ENCODE measurements around the gene NBPF11.
A peak's percentile ranks its signal among the peaks of the same experiment; 100 is the strongest.
"Not testable (repeated sequence)": the region's sequence is repeated elsewhere in the genome, so short reads cannot be mapped to it uniquely, and the experiment has no call there.

NBPF11 gene, protein sequence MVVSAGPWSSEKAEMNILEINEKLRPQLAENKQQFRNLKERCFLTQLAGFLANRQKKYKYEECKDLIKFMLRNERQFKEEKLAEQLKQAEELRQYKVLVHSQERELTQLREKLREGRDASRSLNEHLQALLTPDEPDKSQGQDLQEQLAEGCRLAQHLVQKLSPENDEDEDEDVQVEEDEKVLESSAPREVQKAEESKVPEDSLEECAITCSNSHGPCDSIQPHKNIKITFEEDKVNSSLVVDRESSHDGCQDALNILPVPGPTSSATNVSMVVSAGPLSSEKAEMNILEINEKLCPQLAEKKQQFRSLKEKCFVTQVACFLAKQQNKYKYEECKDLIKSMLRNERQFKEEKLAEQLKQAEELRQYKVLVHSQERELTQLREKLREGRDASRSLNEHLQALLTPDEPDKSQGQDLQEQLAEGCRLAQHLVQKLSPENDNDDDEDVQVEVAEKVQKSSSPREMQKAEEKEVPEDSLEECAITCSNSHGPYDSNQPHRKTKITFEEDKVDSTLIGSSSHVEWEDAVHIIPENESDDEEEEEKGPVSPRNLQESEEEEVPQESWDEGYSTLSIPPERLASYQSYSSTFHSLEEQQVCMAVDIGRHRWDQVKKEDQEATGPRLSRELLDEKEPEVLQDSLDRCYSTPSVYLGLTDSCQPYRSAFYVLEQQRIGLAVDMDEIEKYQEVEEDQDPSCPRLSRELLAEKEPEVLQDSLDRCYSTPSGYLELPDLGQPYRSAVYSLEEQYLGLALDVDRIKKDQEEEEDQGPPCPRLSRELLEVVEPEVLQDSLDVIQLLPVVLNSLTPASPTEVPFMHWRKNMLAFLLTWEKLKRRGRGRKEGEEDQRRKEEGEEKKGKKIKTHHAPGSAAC

DNA sequence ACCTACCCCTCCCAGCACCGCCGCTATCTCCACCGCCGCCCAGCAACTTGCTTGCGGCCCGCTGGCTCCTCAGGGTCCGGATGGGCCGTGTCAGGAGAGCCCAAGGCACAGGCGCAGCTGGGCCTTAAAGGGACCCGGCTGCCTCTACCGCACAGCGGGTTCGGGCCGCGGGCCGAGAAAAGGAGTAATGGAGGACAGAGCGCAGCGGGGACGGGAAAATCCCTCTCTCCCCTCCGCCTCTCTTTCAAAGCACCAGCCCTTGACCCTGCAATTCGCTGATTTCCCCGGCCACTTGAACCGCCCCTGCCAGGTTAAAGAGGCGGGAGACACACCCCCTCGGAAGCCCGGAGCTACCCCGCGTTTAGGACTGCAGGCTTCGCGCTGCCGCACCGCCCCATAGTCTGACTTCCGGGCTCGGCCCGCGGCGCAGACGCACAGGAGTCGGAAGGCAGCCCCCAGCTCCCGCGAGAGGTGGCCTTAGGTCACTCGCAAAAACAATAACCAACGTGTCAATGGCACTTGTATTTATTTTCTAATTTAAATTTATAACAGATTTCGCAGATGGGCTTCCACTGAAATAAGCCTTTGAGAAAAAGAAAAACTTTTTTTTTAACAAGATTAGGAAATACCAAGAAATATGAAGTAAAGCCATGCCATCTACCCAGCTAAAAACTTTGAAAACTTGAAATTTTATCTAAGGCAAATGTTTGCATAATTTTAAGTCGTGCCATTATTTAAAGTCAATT, at the start of gene NBPF11:
TSS of gene NBPF11 (minus strand) at position 371 of the 746 bp plus-strand sequence. CDS start 25,278 bp downstream, outside the sequence.
- peak; percentile 41 for DNase-seq

DNA sequence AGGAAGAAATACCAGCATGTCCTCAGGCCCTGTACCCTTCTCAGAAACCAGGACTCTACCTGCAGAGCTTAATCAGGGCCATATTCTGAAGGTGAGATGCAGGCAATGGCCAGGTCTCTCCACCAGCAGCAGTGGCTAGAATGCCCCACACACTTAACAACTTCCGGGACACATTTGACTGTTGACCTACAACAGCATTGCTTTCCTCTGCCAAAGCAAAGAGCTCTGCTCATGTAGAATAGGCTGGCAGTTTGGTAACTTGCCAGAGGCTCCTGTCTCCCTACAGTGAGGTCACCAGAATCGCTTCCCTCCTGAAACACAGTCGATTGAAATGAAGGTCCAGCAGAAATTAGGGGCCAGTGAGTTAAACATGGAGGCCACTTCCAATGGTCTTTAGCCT, 45.3 kb upstream of the NBPF11 start:
- not testable (repeated sequence) for DNase-seq

DNA sequence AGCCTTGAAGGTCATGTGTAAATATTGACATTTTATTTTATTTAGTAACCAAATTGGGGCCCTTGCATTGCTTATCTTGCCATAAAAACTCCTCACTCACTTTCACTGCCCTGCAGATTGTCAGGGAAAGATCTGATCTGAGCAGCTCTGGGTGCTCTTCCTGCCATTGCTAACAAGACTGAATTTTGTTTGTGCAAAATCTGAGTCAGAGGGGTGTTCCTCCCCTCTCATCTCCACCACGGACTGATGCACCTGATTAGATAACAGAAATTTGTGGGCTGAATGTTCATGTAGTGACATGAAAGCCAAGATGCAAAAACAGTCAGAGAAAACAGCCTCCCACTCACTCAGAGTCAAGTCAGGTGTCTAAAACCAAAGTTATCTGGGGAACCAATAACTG, 44.9 kb upstream of the NBPF11 start:
- not testable (repeated sequence) for DNase-seq

DNA sequence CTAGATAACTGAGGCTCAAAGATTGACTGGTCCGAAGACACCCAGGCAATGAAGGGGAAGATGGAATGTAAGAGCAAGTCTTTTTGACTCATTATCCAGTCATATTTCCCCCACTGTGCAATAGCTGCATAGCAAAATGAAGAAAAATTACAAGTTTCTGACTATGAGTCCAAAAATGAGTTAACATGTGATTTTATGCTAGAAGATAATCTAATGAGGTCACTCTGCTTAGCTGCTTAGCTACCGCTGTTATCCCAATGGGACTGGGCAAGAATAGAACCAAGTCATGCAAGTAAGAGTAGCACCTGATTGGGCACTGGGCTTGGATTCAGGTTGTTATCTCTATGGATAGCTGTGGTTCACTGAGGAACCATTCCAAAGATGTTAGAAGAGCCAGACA, 43.0 kb upstream of the NBPF11 start:
- DNase-seq, result not testable (repeated sequence)

DNA sequence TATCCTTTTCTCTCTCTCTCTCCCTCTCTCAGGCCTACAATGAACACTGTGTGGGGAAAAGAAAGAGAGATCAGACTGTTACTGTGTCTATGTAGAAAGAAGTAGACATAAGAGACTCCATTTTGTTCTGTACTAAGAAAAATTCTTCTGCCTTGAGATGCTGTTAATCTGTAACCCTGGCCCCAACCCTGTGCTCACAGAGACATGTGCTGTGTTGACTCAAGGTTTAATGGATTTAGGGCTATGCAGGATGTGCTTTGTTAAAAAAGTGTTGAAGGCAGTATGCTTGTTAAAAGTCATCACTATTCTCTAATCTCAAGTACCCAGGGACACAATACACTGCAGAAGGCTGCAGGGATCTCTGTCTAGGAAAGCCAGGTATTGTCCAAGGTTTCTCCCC, 36.7 kb upstream of the NBPF11 start:
- DNase-seq, result not testable (repeated sequence)

DNA sequence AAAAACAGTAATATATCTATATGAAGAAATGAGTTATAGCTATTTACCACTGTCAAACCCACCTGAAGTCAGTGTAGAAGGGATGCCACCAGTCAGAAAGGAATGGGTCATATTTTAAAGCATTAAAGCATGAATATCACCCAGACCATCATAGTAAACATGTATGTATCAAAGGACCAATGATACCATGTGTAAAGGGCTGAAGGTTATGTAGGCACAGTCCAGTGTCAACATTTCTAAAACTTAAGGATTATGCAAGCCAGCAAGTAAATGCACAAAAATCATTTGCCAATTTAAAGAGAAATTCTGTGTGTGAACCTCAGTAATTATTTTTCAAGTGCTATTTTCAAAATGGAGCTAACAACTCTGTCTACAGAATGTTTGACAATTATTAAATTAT, 26.6 kb upstream of the NBPF11 start:
- DNase-seq, result not testable (repeated sequence)

DNA sequence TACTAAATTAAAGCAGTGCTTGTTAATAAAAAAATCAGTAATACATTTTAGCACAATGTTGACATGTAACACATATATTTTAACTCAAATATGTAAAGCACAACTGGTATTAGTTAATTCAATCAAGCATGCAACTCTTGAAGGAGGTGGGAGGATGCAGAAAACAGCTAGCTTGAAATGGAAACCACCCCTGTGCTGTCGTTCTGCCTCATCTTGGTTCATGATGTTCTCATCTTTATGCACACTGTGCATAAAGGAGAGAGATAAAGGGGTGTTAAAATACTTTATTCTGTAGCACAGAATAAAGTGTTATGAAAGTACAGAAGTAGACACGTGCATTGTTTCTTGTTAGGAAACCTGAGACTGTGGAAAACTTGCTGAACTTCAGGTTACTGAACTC, 23.3 kb upstream of the NBPF11 start:
- DNase-seq, result not testable (repeated sequence)

DNA sequence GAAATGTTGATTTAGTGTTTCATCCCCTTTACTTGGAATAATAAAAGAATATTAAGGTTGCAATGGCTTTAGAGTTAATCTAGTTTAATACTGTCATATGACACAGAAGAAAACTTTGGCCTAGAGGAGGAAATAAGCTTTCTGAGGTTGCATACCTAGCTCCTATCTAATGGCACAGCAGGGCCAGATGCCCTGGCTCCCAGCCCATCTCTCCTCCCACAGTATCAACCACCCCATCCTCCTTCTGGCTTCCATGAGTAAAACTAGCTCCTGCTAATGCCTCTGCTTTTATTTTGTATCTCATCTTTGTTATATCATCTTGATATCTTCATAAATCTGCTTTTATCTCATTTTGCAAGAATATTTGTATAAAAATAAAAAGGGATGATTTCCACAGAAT, 19.9 kb upstream of the NBPF11 start:
- DNase-seq, result not testable (repeated sequence)

DNA sequence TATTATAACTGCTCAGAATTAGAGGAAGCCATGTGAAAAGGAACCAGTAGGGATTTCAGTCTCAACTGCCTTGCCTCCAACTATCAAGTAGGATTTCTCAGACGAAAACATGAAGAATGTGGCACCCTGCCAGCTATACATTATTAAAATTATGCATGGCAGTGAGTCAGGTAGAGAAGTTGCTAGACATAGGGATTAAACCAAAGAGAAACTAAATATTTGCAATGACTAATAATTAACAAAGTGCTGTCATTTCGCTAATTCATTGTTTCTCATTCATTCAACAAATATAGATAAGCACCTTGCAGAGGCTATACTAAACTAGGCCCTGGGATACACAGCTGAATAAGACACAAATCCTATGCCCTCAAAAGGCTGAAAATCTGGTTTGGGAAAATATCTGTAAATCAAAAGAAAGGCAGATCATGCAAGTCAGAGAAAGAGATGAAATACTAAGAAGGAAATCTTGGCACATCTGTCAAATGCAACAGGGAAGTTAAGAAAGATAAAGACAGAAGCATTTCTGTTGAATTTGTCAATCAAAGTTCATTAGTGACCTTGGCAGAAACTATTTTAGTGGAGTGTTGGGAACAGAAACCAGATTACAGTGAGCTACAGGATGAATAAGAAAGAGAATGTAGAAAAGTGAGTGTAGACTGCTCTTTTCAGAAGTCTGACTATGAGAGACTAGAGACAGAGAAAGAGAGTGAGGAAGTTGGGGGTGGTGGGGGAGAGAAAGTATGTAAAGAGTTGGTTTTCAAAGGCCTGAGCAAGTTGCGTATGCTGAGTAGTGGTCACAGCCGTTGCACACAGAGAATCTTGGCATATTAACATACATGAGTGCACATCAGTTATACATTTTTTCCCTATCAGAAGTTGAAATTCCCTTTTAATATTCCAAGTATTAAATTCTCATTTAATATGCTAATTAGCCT, 14.7 kb upstream of the NBPF11 start:
- DNase-seq, result no peak

DNA sequence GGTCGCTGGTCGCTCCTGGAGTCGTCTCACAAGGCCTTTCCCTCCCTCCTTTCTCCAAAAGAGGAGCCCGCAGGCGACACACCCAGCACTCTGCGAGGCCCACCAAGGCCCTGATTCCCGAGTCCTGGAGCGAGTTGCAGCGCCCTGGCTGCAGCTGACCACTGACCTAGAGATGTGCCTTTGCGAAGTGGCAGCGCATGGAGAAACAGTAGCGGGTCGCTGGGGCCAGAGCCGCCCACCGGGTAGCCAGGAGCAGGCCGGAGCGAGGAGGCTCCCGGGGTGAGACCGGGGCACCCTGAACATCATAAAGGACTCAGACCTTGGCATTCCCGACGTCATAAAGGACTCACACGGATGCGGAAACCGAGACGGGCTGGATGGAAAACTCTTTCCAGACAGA, 10.3 kb upstream of the NBPF11 start:
- DNase-seq, result no peak

DNA sequence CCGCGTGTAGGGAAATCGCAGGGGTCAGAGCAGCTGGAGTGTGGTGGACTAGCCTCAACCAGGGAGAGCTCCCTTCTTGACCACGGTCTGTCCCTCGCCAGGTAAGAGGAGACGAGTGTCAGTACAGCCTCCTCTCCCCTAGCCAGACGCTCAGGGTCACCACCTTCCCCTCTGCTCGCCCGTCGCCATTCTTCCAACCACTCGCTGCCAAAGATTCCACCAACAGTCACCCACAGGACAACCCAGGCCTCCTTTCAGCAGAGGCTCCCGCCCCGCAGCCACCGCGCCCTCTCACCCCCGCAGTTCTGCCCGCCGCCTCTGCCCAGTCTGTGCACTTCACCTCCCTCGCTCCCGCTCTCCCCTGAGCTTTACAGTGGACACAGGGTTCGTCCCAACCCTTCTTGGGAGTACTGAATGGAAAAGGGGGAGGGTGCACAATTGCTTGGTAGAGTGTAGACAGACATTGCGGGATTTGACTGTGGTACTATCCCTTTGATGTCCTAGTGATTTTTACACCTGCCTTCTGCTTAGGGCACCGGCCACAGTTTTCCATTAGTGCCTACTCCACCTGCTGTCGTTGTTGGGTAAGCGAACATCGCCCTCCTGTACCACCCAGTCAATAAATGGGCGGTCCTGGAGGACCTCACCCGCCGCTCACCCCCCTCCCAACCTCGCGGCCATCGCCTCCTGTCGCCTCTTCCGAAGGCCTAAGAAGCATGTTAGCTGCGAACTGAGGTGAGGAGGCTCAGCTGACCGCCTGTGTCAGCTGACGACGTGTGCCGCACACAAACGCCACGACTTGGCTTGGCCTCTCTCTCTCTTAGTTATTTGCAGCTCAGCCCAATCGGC, 9.2 kb upstream of the NBPF11 start:
- no peak for DNase-seq

DNA sequence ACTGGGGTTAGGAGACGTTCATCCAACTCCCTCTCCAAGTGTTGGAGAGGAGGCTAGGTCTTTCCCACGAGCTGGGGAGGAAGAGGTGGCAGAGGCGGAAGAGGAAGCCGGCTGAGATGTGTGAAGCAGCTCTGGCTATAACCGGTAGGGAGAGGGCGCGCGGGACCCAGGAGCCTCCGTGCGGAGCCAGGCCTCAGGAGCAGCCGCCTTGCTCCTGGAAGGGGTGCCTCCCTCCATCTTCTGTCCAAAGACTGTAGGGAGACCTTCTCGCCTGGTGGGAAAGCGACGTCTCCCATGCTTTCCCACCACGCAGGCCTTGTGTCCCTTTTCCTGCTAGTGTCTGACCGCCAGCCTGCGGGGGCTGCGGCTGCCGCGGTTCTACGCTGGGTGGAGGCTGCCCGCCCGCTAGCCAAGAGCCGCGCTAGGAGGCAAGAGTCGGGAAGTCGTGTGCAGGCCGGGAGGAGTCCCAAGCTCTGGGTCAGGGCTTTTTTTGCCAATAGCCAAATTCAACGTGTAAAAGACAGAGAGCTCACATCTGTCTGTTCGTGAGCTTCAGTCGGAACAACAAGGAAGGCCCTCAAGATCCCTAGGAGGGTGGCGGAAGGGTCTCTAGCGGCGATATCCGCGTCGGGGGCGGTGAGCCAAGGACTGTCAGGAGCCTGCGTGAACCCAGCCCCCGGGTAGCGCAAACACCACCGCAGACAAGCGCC, 8.4 kb upstream of the NBPF11 start:
- DNase-seq, result no peak

DNA sequence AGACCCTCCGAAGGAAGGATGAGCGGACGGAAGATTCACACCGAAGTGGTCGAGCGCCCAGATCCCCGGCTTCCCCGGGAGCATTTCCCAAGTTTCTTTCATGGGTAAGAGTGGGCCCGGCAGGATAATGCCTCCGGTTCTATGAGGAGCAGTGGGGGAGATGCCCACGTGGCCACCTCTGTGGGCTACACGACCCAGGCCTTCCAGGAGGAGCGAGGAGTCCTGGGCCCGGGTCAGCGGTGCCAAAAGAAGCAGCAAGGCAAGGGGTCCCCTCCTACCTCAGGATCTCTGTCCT, 7.9 kb upstream of the NBPF11 start:
- DNase-seq, result no peak

DNA sequence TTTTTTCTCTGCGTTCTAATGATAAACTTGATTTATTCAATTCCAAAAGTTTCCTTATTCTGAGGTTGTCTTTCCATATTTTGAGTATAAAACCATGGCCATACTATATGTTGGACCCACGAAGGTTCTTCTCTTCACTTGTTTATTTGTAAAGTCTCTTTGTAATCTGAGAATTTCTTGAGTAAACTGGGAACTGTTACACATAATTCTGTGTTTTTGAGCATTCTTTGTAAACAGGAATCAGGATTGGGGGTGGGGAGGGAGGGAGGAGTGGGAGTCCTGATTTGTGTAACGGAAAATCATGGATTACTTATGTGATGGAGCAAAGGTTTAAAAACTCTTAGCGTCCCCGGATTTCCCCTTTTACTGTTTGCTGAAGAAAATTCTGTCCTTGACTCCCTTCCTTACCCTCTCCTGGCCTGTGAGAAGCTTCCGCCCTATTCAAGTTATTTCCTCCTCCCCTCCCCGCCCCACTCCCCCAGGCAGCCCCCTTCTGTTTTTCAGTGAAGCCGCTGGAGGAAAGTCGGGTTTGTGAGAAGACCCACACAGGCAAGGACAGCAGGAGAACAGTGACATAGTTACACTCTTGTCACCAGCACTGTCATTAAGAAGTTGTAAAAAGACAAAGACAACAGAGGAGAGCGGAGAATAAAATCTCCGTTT, 6.4 kb upstream of the NBPF11 start:
- no peak for DNase-seq

DNA sequence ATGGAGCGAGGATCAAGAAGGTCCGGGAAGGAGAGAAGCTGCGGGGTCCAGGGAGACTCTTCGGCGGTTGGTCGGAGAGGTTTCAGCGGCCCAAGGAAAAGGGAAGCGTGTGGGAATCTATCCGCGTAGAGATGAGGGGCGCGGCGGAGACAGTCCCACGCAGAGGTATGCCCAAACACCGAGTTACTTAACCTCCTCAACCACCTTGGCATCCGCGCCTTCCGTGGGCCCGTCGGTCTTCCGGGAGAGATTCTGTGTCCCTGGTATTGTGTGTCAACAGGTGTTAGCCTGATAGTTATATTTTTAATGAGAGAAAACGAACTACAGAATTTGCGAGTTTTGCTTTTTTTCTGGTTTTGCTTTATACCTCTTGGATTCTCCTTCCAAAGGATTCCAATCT, 5.7 kb upstream of the NBPF11 start:
- DNase-seq, result not testable (repeated sequence)

DNA sequence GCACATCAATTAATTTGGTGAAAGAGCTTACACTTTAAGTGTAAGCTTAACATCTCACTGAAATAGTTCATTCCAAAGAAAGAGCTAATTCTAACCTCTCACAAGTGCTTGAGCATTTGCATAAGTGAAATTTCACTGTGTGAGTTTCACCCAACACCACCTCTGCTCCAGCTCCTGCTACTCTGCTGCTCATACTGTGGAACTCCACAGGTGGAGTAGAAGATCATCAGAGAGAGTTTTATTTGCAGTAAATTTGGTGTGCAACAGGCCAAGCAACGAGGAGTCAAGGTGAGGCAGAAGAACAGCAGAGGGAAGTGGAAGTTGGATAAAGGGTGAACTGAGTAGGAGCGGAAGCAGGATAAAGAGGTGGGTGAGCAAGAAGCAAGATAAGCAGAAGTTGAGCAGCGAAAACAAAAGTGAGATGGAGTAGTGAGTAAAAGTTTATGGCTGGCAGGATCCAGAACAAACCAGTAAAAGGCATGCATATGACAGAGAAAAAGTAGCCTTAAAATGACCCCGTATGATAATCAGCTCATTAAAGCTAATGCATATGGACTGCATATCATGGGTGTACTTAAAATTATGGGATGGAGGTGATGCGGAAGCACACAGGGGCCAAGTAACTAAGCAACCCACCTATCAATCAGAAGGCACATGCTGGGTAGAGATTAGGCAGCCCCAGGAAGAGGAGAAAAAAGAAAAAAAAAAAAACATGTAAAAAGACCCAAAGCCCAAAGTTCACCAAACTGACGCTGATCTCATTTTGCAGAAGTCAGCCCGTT, 3.6 kb upstream of the NBPF11 start:
- not testable (repeated sequence) for DNase-seq

DNA sequence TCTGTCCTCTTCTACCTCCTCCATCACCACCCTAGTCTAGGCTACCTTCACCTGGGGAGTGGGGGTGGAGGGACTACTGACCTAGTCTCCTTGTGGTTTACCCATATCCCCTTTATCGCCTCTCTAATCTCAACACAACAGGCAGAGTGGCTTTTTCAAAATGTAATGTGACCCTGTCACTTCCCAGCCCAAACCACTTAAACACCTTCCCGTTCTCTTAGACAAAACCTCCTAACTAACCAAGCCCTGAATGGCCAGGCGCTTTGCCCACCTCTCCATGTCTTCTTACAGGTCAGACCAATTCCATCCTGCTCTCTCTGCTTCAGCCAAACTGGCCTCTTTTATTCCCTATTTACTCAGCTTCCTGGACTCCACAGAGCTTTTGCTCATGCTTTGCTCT, 714 bp upstream of the NBPF11 start:
- DNase-seq, result not testable (repeated sequence)

DNA sequence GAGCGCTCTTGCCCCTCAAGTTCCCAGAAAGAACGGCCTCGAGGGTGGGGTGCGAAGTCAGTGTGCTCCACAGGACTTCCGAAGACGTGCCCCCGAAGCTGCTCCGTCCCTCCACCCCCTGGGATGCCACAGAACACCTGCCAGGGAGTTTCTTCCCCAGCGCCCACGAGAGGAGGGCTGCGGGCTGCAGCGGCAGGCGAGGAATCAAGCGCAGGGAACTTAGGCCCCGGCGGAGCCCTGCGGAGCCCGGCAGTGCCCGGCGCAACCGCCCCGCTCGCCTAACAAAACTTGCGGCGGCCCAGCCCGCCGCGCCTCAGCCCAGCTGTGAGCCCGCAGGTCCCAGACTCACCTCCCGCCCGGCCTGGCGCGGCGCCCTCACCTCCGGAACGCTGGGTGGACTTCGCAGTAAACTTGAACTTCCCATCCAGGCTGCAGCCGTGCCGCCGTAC, 686 bp downstream of the NBPF11 start:
- not testable (repeated sequence) for DNase-seq

DNA sequence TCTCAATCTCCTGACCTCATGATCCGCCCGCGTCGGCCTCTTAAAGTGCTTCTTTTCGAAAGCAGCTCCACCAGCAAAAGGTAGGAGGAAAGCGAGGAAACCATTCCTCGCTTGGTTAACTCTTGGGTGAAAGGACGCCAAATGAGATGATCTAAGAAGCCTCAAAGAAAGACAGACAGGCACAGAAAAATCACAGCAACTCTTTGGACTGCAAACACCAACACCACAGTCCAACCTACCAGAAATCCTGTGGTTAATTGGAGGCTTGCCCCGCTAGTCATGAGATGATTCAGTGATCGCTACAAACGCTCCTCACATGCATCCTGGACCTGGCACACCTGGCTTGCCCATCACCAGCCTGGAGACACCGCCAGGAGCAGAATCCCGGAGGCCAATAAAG, 1.1 kb downstream of the NBPF11 start:
- not testable (repeated sequence) for DNase-seq

Measured in COR-L47 (cell line).